ENCODE measurements around the gene SERPINE2. TPM values are rescaled to one million over a fixed set of nuclear protein-coding genes. Genes with fewer than 3 reads are reported as not detected.

SERPINE2 gene
- total and polyA plus RNA-seq, 7 donors, result 3.6 to 31.9 (median 8.6) TPM

GRCh38 chr2:224034017-224034416 lies 5.1 kb downstream of the SERPINE2 start:
- intact Hi-C loops (cut with DNase I), result no loop called here
- DNase-seq, result no peak
- Histone ChIP-seq H3K27ac (no peak overlapping the region), H3K4me1 (peaks cover 0 to 12% (median 10%) of the 10 kb centered on the region in 4 donors), H3K4me3 (no peak overlapping the region), H3K9me3 (no peaks in the 10 kb centered on the region), H3K36me3 (no peaks in the 10 kb centered on the region), H3K27me3 (peaks cover 4 to 41% (median 13%) of the 10 kb centered on the region in 3 donors)
- TF ChIP-seq POLR2A (IDR thresholded peaks at IDR 0.05), result no peak
- TF ChIP-seq EP300 (IDR thresholded peaks at IDR 0.05), result no peak
- TF ChIP-seq, protein P1, sequence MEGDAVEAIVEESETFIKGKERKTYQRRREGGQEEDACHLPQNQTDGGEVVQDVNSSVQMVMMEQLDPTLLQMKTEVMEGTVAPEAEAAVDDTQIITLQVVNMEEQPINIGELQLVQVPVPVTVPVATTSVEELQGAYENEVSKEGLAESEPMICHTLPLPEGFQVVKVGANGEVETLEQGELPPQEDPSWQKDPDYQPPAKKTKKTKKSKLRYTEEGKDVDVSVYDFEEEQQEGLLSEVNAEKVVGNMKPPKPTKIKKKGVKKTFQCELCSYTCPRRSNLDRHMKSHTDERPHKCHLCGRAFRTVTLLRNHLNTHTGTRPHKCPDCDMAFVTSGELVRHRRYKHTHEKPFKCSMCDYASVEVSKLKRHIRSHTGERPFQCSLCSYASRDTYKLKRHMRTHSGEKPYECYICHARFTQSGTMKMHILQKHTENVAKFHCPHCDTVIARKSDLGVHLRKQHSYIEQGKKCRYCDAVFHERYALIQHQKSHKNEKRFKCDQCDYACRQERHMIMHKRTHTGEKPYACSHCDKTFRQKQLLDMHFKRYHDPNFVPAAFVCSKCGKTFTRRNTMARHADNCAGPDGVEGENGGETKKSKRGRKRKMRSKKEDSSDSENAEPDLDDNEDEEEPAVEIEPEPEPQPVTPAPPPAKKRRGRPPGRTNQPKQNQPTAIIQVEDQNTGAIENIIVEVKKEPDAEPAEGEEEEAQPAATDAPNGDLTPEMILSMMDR (IDR thresholded peaks at IDR 0.05), result no peak
- TF ChIP-seq POLR2AphosphoS5 (IDR thresholded peaks at IDR 0.05), result no peak
- WGBS, 2 donors, result 83 to 86% methylated on average over 5 of the region's 5 CpGs

DNA sequence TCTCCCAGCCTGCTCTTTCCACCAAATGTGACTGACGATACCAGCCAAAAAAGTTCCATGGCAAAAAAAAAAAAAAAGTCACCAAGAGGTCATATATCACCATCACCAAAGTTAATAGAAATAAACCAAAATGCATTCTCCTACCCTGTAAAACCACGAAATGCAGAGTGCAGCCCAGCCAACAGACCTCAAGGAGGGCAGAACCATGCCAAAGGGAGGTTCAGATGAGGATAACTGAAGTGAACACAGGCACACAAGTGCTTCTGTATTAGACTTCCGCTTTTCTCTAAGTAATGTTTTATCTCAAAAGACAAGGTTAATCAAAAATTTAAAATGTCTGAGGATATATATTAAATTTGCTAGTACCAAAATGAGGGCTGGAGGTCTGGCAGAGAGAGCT lies 5.5 kb downstream of the SERPINE2 start:
- Histone ChIP-seq H3K27me3 (peaks cover 4 to 36% (median 9%) of the 10 kb centered on the region in 3 donors), H3K4me3 (no peak overlapping the region), H3K4me1 (peaks cover 0 to 8% (median 8%) of the 10 kb centered on the region in 4 donors), H3K9me3 (no peaks in the 10 kb centered on the region), H3K36me3 (no peaks in the 10 kb centered on the region), H3K27ac (no peak overlapping the region)
- TF ChIP-seq EP300 (IDR thresholded peaks at IDR 0.05), result no peak
- TF ChIP-seq POLR2AphosphoS5 (IDR thresholded peaks at IDR 0.05), result no peak
- TF ChIP-seq, protein P1 (IDR thresholded peaks at IDR 0.05), result no peak
- no peak for TF ChIP-seq POLR2A (IDR thresholded peaks at IDR 0.05)
- intact Hi-C loops (cut with DNase I), result no loop called here
- 80 to 89% methylated on average over 3 of the region's 3 CpGs for WGBS, 2 donors
- DNase-seq, result no peak

GRCh38 chr2:224032283-224032682 lies 6.8 kb downstream of the SERPINE2 start:
- no peak for DNase-seq
- WGBS, 2 donors, result 49 to 72% methylated on average over 4 of the region's 4 CpGs
- Histone ChIP-seq H3K4me3 (no peak overlapping the region), H3K27ac (no peak overlapping the region), H3K36me3 (no peaks in the 10 kb centered on the region), H3K27me3 (peaks cover 0 to 23% (median 0%) of the 10 kb centered on the region in 3 donors), H3K4me1 (no peaks in the 10 kb centered on the region), H3K9me3 (no peaks in the 10 kb centered on the region)
- no peak for TF ChIP-seq POLR2A (IDR thresholded peaks at IDR 0.05)
- TF ChIP-seq POLR2AphosphoS5 (IDR thresholded peaks at IDR 0.05), result no peak
- TF ChIP-seq EP300 (IDR thresholded peaks at IDR 0.05), result no peak
- TF ChIP-seq, protein P1 (IDR thresholded peaks at IDR 0.05), result no peak
- intact Hi-C loops (cut with DNase I), result no loop called here

DNA sequence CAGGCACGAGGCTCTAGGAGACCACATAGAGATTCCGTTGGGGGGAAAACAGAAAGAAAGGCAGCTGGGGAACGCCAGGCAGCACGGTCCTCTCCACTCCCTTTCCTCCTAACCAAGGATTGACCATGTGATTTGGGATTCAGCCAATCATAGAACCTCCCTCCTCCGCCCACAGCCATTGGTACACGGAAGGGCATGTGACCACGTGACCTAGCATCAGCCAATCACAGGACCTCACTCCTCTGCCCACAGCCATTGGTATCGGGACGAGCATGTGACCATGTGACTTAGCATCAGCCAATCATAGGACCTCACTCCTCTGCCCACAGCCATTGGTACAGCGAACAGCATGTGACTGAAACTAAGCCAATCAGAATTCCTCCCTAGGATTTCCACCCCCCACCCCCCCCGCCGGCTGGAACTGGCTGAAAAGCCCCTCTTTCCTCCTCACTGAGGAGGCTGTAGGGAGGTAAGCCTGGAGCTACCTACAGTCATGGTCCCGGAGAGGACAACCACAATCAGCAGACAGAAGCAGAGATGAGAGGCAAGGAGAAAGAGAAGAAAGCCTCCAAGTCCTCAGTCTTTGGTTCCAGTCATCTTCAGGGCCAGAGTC lies 7.6 kb downstream of the SERPINE2 start:
- intact Hi-C loops (cut with DNase I), result no loop called here
- 78 to 88% methylated on average over 13 of the region's 13 CpGs for WGBS, 2 donors
- H3K4me3 ChIP-seq, result no peak overlapping the region
- H3K36me3 ChIP-seq, result no peaks in the 10 kb centered on the region
- no peak overlapping the region for H3K27ac ChIP-seq
- no peak for DNase-seq
- no peaks in the 10 kb centered on the region for H3K9me3 ChIP-seq
- H3K4me1 ChIP-seq, result no peaks in the 10 kb centered on the region
- TF ChIP-seq POLR2AphosphoS5 (IDR thresholded peaks at IDR 0.05) (no peak), EP300 (IDR thresholded peaks at IDR 0.05) (no peak), POLR2A (IDR thresholded peaks at IDR 0.05) (no peak)
- TF ChIP-seq, protein P1 (IDR thresholded peaks at IDR 0.05), result no peak
- peaks cover 0 to 17% (median 0%) of the 10 kb centered on the region in 3 donors for H3K27me3 ChIP-seq

DNA sequence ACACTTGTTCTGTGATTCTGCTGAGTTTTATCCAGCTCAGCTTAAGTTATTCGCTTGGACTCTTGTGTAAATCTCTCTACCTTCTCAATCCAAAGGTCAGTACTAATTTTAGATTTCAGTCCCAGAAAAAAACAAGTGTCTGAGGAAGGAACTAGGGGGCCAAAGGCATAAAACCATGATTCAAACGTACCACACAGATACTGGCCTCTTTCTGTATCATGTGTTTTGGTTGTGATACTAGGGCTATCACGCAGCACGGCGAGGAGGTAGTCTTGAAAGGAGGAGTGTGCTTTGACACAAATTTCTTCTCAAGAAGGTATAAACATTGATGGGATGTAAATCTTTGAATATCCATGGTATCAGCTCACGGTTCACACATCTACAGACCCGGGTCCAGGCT lies 8.3 kb downstream of the SERPINE2 start:
- Histone ChIP-seq H3K27ac (no peak overlapping the region), H3K27me3 (peaks cover 0 to 10% (median 0%) of the 10 kb centered on the region in 3 donors), H3K4me1 (no peaks in the 10 kb centered on the region), H3K4me3 (no peak overlapping the region), H3K9me3 (no peaks in the 10 kb centered on the region), H3K36me3 (no peaks in the 10 kb centered on the region)
- WGBS, 2 donors, result 82 to 87% methylated on average over 7 of the region's 7 CpGs
- intact Hi-C loops (cut with DNase I), result no loop called here
- DNase-seq, result no peak
- TF ChIP-seq POLR2A (IDR thresholded peaks at IDR 0.05) (no peak), POLR2AphosphoS5 (IDR thresholded peaks at IDR 0.05) (no peak), EP300 (IDR thresholded peaks at IDR 0.05) (no peak)
- TF ChIP-seq, protein P1 (IDR thresholded peaks at IDR 0.05), result no peak

Measured in sigmoid colon (tissue), 7 donors.